Body of pancreas (tissue), 4 donors: ENCODE data around the gene PEAR1. TPM values are rescaled to one million over a fixed set of nuclear protein-coding genes. Genes with fewer than 3 reads are reported as not detected.
"Not testable (repeated sequence)": the region's sequence is repeated elsewhere in the genome, so short reads cannot be mapped to it uniquely, and the experiment has no call there.

Experiments used
- ATAC-seq: fragments of 150-250 bp; one replicate; pipeline ENCODE4 v1.9.1; 2016
- DNase-seq, 4 donors: peaks; one replicate each; pipeline ENCODE4 v3.0.0-alpha.2; 2019
- H3K27ac ChIP-seq, 4 donors: fragments of 200-600 bp; sonication (generic); 1 replicate in 3 of 4; 2 replicates in 1 of 4; pipeline versions ENCODE4 v1.5.1 to v1.6.1; 2016 to 2019; ENCODE audit warnings: mild to moderate bottlenecking in 1 of 4, mixed read lengths in 1 of 4, moderate library complexity in 1 of 4
- H3K27me3 ChIP-seq, 2 donors: fragments of 200-600 bp; sonication (generic); one replicate each; pipeline ENCODE4 v1.6.0; 2016; ENCODE audit warnings: mild to moderate bottlenecking in 1 of 2
- H3K36me3 ChIP-seq, 2 donors: fragments of 200-600 bp; sonication (generic); replicated peaks in 1 of 2; 2 replicates each; pipeline ENCODE4 v1.5.1; 2016; ENCODE audit warnings: low read depth in 2 of 2; ENCODE audit not compliant: insufficient read depth in 1 of 2
- H3K4me1 ChIP-seq: fragments of 200-600 bp; sonication (generic); one replicate; pipeline ENCODE4 v1.6.0; 2016
- H3K4me3 ChIP-seq, 2 donors: fragments of 200-600 bp; sonication (generic); 1 replicate in 1 of 2; 2 replicates in 1 of 2; pipeline ENCODE4 v1.5.1; 2016 to 2019
- H3K9me3 ChIP-seq, 3 donors: fragments of 200-600 bp; sonication (generic); 1 replicate in 2 of 3; 2 replicates in 1 of 3; pipeline ENCODE4 v1.5.1; 2016
- POLR2A ChIP-seq, 3 donors: fragments of 450-650 bp; IDR thresholded peaks; one replicate each; pipeline ENCODE4 v1.6.1; 2016; ENCODE audit warnings: antibody characterized with exemption in 3 of 3, mild to moderate bottlenecking in 2 of 3
- WGBS, 2 donors: methylation state at CpG; one replicate each; pipeline ENCODE4 v1.1.5; 2017; 5-methylcytosine and 5-hydroxymethylcytosine counted together
- intact Hi-C: fragments of 100-400 bp; cut with DNase I; formaldehyde crosslinking; loops from one replicate; pipeline ENCODE4 v1.15.1; 2023
- total RNA-seq, 2 donors: library from RNA; depleted of rRNA; stranded (reverse); fragments of >200 nt; gene quantifications; one replicate each; pipeline ENCODE4 v1.1.0, GENCODE V29; 2016
- TF ChIP-seq, protein P1 (sequence below), 7 experiments: fragments of 450-650 bp in 4 of 7; fragments of 200-600 bp in 3 of 7; sonication (generic) in 3 of 7; IDR thresholded peaks; one replicate each; pipeline ENCODE4 v1.5.1; 2016 to 2019; ENCODE audit warnings: antibody characterized with exemption in 7 of 7

The PEAR1 gene
- total RNA-seq, 2 donors from 2014 or later, result 5.2 to 7.6 TPM

DNA sequence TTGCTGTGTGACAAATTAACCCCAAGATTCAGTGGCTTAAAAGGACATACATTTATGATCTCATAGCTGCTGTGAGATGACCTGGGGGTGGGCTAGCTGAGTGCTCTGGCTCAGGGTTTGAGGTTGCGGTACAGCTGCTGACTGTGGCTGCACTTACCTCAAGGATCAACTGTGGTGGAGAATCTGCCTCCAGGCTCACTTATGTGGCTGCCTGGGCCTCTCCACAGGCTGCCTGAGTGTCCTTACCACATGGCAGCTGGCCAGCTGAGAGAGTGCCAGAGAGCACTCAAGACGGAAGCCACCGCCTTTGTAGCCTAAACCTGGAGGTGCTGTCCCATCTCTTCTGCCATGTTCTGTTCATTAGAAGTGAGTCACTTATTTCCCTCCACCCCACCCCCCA lies 32.7 kb downstream of the PEAR1 start:
- H3K36me3 ChIP-seq, result no peaks in the 10 kb centered on the region
- H3K27me3 ChIP-seq, result peaks cover 0 to 28% of the 10 kb centered on the region in 2 donors
- ATAC-seq (no peak), DNase-seq (peak in 3 of 4 donors; percentile 43 to 71 (median 65))
- no peaks in the 10 kb centered on the region for H3K9me3 ChIP-seq
- H3K4me1 ChIP-seq, result peaks cover 18% of the 10 kb centered on the region
- H3K4me3 ChIP-seq, result no peak overlapping the region
- TF ChIP-seq POLR2A (IDR thresholded peaks at IDR 0.05), result no peak
- TF ChIP-seq, protein P1, sequence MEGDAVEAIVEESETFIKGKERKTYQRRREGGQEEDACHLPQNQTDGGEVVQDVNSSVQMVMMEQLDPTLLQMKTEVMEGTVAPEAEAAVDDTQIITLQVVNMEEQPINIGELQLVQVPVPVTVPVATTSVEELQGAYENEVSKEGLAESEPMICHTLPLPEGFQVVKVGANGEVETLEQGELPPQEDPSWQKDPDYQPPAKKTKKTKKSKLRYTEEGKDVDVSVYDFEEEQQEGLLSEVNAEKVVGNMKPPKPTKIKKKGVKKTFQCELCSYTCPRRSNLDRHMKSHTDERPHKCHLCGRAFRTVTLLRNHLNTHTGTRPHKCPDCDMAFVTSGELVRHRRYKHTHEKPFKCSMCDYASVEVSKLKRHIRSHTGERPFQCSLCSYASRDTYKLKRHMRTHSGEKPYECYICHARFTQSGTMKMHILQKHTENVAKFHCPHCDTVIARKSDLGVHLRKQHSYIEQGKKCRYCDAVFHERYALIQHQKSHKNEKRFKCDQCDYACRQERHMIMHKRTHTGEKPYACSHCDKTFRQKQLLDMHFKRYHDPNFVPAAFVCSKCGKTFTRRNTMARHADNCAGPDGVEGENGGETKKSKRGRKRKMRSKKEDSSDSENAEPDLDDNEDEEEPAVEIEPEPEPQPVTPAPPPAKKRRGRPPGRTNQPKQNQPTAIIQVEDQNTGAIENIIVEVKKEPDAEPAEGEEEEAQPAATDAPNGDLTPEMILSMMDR (IDR thresholded peaks at IDR 0.05), result no peak
- intact Hi-C loops, result no loop called here
- 37 to 39% methylated on average over 3 of the region's 3 CpGs for WGBS, 2 donors
- H3K27ac ChIP-seq, result no peak overlapping the region

DNA sequence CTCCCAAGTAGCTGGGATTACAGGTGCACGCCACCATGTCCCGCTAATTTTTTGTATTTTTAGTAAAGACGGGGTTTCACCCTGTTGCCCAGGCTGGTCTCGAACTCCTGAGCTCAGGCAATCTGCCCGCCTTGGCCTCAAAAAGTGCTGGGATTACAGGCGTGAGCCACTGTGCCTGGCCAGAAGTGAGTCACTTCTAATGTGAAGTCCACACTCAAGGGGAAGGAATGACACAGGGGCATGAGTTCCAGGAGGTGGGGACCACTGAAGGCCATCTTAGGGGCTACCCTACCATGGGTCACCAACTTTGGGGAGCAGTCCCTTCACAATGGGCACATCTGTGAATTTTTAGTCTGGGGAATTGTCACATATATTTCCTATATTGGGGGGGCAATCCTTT lies 33.2 kb downstream of the PEAR1 start:
- WGBS, 2 donors, result 69 to 76% methylated on average over 6 of the region's 6 CpGs
- intact Hi-C loops, H3K36me3 ChIP-seq, DNase-seq, ATAC-seq, H3K27ac ChIP-seq, H3K4me3 ChIP-seq, H3K9me3 ChIP-seq: not testable (repeated sequence)
- H3K4me1 ChIP-seq, result peaks cover 22% of the 10 kb centered on the region
- peaks cover 0 to 28% of the 10 kb centered on the region in 2 donors for H3K27me3 ChIP-seq

DNA sequence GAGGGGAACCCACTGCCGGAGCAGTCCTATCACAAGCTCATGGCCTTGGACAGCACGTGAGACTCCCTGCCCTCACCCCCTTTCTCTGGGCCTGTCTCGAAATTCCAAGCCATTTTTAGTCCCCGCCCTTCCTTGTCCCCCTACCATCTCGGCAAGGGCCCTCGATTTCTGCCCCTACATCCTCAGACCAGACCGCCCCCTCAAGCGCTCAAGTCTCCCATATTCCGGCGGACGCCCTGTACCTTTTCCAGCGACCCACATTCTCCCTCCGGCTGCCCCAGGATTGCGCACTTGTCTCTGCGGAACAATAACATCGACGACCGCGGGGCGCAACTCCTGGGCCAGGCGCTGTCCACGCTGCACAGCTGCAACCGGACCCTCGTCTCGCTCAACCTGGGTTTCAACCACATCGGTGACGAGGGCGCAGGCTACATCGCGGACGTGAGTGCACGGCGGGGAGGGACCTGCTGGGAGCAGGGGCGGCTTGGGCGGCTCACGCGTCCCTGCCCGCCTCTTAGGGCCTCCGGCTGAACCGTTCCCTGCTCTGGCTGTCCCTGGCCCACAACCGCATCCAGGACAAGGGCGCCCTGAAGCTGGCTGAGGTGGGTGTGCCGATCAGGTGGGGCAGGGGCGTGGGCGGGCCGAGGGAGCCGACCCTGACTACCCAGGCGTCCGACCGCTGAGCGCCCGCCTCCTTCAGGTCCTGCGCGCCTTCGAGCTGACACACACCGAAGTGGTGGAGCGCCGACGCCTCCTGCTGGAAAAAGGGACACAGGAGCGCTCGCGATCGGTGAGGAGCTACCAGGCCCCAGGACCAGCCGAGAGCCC lies 33.9 kb downstream of the PEAR1 start:
- DNase-seq, result peak; percentile 64 to 76 (median 66)
- peaks cover 26% of the 10 kb centered on the region for H3K4me1 ChIP-seq
- TF ChIP-seq POLR2A (IDR thresholded peaks at IDR 0.05), result no peak
- TF ChIP-seq, protein P1 (IDR thresholded peaks at IDR 0.05), result peak; percentile 35 to 71 (median 45)
- 6 to 11% methylated on average over 39 to 64 of the region's 64 CpGs for WGBS, 2 donors
- no peak overlapping the region for H3K4me3 ChIP-seq
- no peaks in the 10 kb centered on the region for H3K9me3 ChIP-seq
- H3K27me3 ChIP-seq, result peaks cover 0 to 28% of the 10 kb centered on the region in 2 donors
- intact Hi-C loops, result no loop called here
- no peaks in the 10 kb centered on the region for H3K36me3 ChIP-seq
- ATAC-seq, result peak; percentile 68
- H3K27ac ChIP-seq, result no peak overlapping the region

DNA sequence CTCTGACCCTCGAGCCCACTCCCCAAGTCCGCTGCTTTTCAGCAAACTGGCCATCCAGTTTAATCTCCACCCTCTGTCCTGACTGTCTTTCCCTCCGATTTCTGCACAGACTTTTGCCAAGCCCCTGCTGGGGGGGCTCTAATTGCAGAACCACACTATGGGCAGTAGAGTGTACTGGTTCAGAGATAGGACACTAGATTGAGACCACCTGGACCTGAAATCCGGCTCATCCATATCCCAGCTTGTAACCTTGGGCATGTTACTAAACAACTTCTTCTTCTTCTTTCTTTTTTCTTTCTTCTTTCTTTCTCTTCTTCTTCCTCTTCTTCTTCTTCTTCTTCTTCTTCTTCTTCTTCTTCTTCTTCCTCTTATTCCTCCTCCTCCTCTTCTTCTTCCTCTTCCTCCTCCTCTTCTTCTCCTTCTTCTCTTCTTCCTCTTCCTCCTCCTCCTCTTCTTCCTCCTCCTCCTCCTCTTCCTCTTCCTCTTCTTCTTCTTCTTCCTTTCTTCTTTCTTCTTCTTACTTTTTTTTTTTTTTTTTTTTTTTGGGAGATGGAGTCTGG lies 34.6 kb downstream of the PEAR1 start:
- Histone ChIP-seq H3K4me3 (no peak overlapping the region), H3K27me3 (peaks cover 0 to 26% of the 10 kb centered on the region in 2 donors), H3K36me3 (no peaks in the 10 kb centered on the region), H3K4me1 (peaks cover 26% of the 10 kb centered on the region), H3K9me3 (no peaks in the 10 kb centered on the region), H3K27ac (no peak overlapping the region)
- WGBS, 2 donors, result 5 to 9% methylated on average over 4 of the region's 4 CpGs
- ATAC-seq (no peak), DNase-seq (no peak)
- intact Hi-C loops, result no loop called here
- no peak for TF ChIP-seq POLR2A (IDR thresholded peaks at IDR 0.05)
- TF ChIP-seq, protein P1 (IDR thresholded peaks at IDR 0.05), result no peak

DNA sequence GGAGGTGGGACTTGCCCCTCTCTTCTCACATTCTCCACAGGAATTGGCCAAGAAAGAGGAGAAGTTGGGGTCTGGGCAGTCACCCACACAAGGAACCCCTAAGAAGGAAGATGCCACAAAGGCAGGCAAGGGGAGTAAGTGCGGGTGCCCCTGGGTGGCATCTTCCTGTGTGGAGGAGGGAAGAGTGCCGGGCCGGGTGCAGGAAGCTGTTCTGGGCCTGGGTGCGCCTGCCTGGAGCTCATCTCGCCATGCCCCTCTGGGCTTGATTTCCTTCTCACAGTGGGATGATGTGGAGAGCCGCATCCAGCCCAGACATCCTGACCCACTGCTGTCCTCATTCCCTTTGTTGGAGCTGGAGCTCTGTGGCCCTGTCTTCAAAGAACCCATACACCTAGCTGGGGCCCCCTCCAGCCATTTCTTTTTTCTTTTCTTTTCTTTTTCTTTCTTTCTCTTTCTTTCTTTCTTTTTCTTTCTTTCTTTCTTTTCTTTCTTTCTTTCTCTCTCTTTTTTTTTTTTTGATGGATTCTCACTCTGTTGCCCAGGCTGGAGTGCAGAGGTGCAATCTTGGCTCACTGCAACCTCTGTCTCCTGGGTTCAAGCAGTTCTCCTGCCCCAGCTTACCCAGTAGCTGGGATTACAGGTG lies 36.2 kb downstream of the PEAR1 start:
- TF ChIP-seq POLR2A (IDR thresholded peaks at IDR 0.05), result no peak
- TF ChIP-seq, protein P1 (IDR thresholded peaks at IDR 0.05), result no peak
- intact Hi-C loops, result no loop called here
- ATAC-seq (no peak), DNase-seq (no peak)
- peaks cover 15% of the 10 kb centered on the region for H3K4me1 ChIP-seq
- peaks cover 0 to 16% of the 10 kb centered on the region in 2 donors for H3K27me3 ChIP-seq
- H3K36me3 ChIP-seq, result no peaks in the 10 kb centered on the region
- H3K27ac ChIP-seq, result no peak overlapping the region
- H3K9me3 ChIP-seq, result no peaks in the 10 kb centered on the region
- no peak overlapping the region for H3K4me3 ChIP-seq
- WGBS, 2 donors, result 38 to 42% methylated on average over 3 to 6 of the region's 6 CpGs
